Activated CD8-positive, alpha-beta T cell treated with anti-CD3 and anti-CD28 coated beads for 36 hours (primary cell): ENCODE data around the gene FERMT3. TPM values are rescaled to one million over a fixed set of nuclear protein-coding genes. Genes with fewer than 3 reads are reported as not detected.

Experiments used
- ATAC-seq: fragments of 200-7000 bp; cut with Tn5 transposase; one replicate; pipeline ENCODE4 v1.10.0; 2021; ENCODE audit warnings: mild to moderate bottlenecking, moderate library complexity
- CTCF ChIA-PET: fragments of 350-600 bp; sonication (Branson Sonifier 250); formaldehyde crosslinking; loops from one replicate; lab custom pipeline; 2021; ENCODE audit warnings: antibody characterized with exemption; lab: Charles Lee
- POLR2A ChIA-PET: fragments of 350-600 bp; sonication (Branson Sonifier 250); formaldehyde crosslinking; loops from one replicate; lab custom pipeline; 2021; ENCODE audit warnings: antibody characterized with exemption; lab: Charles Lee
- DNase-seq: peaks from one replicate; pipeline ENCODE4 v3.0.0-alpha.2; 2020
- H3K27ac Mint-ChIP-seq: one replicate; pipeline ENCODE4 v1.8.0; 2021; ENCODE audit warnings: mild to moderate bottlenecking, mixed read lengths
- H3K27me3 Mint-ChIP-seq: one replicate; pipeline ENCODE4 v1.8.0; 2021; ENCODE audit warnings: mixed read lengths
- H3K36me3 Mint-ChIP-seq: one replicate; pipeline ENCODE4 v1.8.0; 2021; ENCODE audit warnings: low read depth, mixed read lengths
- H3K4me1 Mint-ChIP-seq: one replicate; pipeline ENCODE4 v1.8.0; 2021; ENCODE audit warnings: low read depth, mixed read lengths
- H3K4me3 Mint-ChIP-seq: one replicate; pipeline ENCODE4 v1.8.0; 2021; ENCODE audit warnings: mild to moderate bottlenecking, moderate library complexity, mixed read lengths
- H3K9me3 Mint-ChIP-seq: one replicate; pipeline ENCODE4 v1.8.0; 2021; ENCODE audit warnings: mixed read lengths
- CTCF ChIP-seq: fragments of 200-600 bp; IDR thresholded peaks from one replicate; pipeline ENCODE4 v1.8.0; 2022; ENCODE audit warnings: antibody characterized with exemption, mild to moderate bottlenecking
- intact Hi-C: fragments of 100-400 bp; cut with micrococcal nuclease; formaldehyde crosslinking; loops from one replicate; pipeline ENCODE4 v1.10.0; 2022
- total RNA-seq, 2 experiments: library from RNA; stranded (reverse); gene quantifications; one replicate each; pipeline ENCODE4 v1.2.3, GENCODE V29; 2021

Gene FERMT3
- total RNA-seq, 2 experiments from 2014 or later, result 210 to 214 TPM

GRCh38 chr11:64263947-64264317, 57.4 kb downstream of the FERMT3 start:
- peaks cover 25% of the 10 kb centered on the region for H3K4me1 Mint-ChIP-seq
- ChIA-PET CTCF (interaction anchor here (1.1 to 1.6 kb wide), 3 partner anchors 13 to 40 kb away, joined by 4 to 10 read pairs (median 8); partner anchors contain the start of gene CATSPERZ), POLR2A (interaction anchor here (1.0 to 1.4 kb wide), 3 partner anchors 14 to 57 kb away, joined by 4 to 5 read pairs (median 4); no protein-coding TSS in a partner anchor)
- H3K9me3 Mint-ChIP-seq, result no peaks in the 10 kb centered on the region
- no peak overlapping the region for H3K4me3 Mint-ChIP-seq
- TF ChIP-seq CTCF, result no peak
- intact Hi-C loops, result no loop called here
- peaks cover 17% of the 10 kb centered on the region for H3K36me3 Mint-ChIP-seq
- DNase-seq (no peak), ATAC-seq (no peak)
- H3K27ac Mint-ChIP-seq, result no peak overlapping the region
- no peaks in the 10 kb centered on the region for H3K27me3 Mint-ChIP-seq

DNA sequence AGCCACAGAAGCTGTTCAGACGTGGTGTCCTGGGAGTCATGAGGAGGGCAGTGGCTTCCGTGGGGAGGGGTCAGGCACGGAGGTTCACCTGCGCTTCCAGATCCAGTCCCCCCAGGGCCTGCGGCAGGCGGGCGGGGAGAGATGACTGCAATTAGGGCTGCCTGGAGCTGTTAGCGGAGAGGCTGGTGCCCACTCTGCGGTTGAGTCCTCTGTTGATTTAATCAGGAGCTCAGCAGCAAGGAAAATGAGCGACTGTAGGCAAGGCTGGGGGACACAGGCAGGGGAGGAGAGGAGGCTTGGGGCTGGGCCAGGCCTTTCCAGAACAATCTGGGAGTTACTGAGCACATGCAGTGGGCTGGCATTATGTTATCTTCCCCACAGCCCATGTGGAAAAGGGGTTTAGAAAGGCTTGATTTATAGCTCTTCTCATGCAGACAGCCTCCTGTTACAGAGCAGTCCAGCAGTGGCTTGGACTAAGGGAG, 57.9 kb downstream of the FERMT3 start:
- TF ChIP-seq CTCF, result no peak
- H3K4me3 Mint-ChIP-seq, result no peak overlapping the region
- intact Hi-C loops, result no loop called here
- ChIA-PET POLR2A (interaction anchor here (1.0 to 1.5 kb wide), 4 partner anchors 13 to 57 kb away, joined by 3 to 4 read pairs (median 4); partner anchors contain the start of gene PLCB3), CTCF (interaction anchor here (1.1 to 1.6 kb wide), 3 partner anchors 14 to 39 kb away, joined by 4 to 10 read pairs (median 8); partner anchors contain the start of gene CATSPERZ)
- no peaks in the 10 kb centered on the region for H3K9me3 Mint-ChIP-seq
- no peak overlapping the region for H3K27ac Mint-ChIP-seq
- no peak for ATAC-seq
- H3K27me3 Mint-ChIP-seq, result no peaks in the 10 kb centered on the region
- H3K36me3 Mint-ChIP-seq, result peaks cover 17% of the 10 kb centered on the region
- DNase-seq, result no peak
- H3K4me1 Mint-ChIP-seq, result peaks cover 26% of the 10 kb centered on the region

DNA sequence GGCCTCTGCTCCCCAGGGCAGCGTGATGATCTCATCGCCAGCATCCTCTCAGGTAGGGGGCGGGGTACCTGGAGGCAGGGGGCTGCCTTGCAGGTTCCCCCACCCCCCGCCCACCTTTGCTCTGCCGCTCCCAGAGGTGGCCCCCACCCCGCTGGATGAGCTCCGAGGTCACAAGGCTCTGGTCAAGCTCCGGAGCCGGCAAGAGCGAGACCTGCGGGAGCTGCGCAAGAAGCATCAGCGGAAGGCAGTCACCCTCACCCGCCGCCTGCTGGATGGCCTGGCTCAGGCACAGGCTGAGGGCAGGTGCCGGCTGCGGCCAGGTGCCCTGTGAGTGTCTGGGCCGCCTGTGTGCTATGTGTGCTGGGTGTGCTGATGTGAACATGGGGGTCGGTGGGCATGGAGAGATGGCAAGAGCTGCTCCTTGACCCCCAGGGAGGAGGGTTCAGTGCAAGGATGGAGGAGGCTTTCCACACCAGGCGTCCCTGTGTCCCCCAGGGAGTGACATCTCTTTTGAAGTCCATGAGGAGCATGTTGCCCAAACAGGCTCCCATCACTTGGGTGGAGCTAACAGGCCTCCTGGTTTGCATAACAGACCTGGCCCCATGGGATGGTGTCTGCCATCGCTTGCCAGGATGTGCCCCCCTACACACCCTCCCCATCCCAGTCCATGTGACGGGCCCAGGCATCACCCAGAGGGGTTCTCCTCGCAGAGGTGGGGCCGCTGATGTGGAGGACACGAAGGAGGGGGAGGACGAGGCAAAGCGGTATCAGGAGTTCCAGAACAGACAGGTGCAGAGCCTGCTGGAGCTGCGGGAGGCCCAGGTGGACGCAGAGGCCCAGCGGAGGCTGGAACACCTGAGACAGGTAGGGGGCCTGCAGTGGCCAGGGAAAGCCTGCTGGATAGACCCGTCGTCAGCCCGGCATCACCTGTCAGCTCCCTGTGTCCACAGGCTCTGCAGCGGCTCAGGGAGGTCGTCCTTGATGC, 58.9 kb downstream of the FERMT3 start:
- ChIA-PET POLR2A (interaction anchor here (1.0 to 1.5 kb wide), 2 partner anchors 15 to 51 kb away, joined by 3 to 4 read pairs; partner anchors contain the start of gene PLCB3), CTCF (interaction anchor here (1.1 to 5.3 kb wide), 3 partner anchors 15 to 61 kb away, joined by 8 to 22 read pairs (median 10); partner anchors contain the start of gene CATSPERZ)
- no peaks in the 10 kb centered on the region for H3K9me3 Mint-ChIP-seq
- peaks cover 10% of the 10 kb centered on the region for H3K36me3 Mint-ChIP-seq
- ATAC-seq (no peak), DNase-seq (no peak)
- peaks cover 15% of the 10 kb centered on the region for H3K4me1 Mint-ChIP-seq
- H3K4me3 Mint-ChIP-seq, result no peak overlapping the region
- peak overlapping the region; percentile 20 for H3K27ac Mint-ChIP-seq
- TF ChIP-seq CTCF, result no peak
- no peaks in the 10 kb centered on the region for H3K27me3 Mint-ChIP-seq
- intact Hi-C loops, result no loop called here

GRCh38 chr11:64266339-64266738, 59.8 kb downstream of the FERMT3 start:
- Mint-ChIP-seq H3K27me3 (no peaks in the 10 kb centered on the region), H3K4me3 (no peak overlapping the region), H3K4me1 (peaks cover 15% of the 10 kb centered on the region), H3K36me3 (peaks cover 10% of the 10 kb centered on the region), H3K9me3 (no peaks in the 10 kb centered on the region), H3K27ac (peak overlapping the region; percentile 20)
- no peak for DNase-seq
- CTCF ChIA-PET, result interaction anchor here (5.3 kb wide), 1 partner anchor 62 kb away, joined by 22 read pairs; no protein-coding TSS in a partner anchor
- no peak for TF ChIP-seq CTCF
- POLR2A ChIA-PET, result interaction anchor here (6.6 kb wide), 1 partner anchor 18 kb away, joined by 132 read pairs; the partner anchor contains the start of genes PLCB3 and PPP1R14B
- ATAC-seq, result no peak
- intact Hi-C loops, result no loop called here
